GF-D8 (cell line): ENCODE results near the gene ROR2.

ENCODE experiments used
- DNase-seq: peaks from one replicate; lab custom pipeline; 2025; lab: John Stamatoyannopoulos, UW

ROR2 gene

GRCh38 chr9:91716239-91716638, 233.8 kb downstream of the ROR2 start:
- no peak for DNase-seq

- DNase-seq, result no peak
Measured at GRCh38 chr9:91714874-91715615, 235.0 kb downstream of the ROR2 start.

GRCh38 chr9:91714020-91714806, 235.8 kb downstream of the ROR2 start:
- no peak for DNase-seq

GRCh38 chr9:91712811-91713210, 237.2 kb downstream of the ROR2 start:
- DNase-seq, result no peak

- no peak for DNase-seq
Measured at GRCh38 chr9:91711755-91712601, 238.1 kb downstream of the ROR2 start.

GRCh38 chr9:91710158-91710557, 239.9 kb downstream of the ROR2 start:
- no peak for DNase-seq

- DNase-seq, result no peak
Measured at GRCh38 chr9:91705386-91705785, 244.6 kb downstream of the ROR2 start.

GRCh38 chr9:91700475-91700874, 249.6 kb downstream of the ROR2 start:
- no peak for DNase-seq

GRCh38 chr9:91698266-91698665, 251.8 kb downstream of the ROR2 start:
- no peak for DNase-seq

GRCh38 chr9:91697201-91697600, 252.8 kb downstream of the ROR2 start:
- DNase-seq, result no peak

- DNase-seq, result no peak
Measured at GRCh38 chr9:91694081-91694870, 255.8 kb downstream of the ROR2 start.

- no peak for DNase-seq
Measured at GRCh38 chr9:91693226-91693625, 256.8 kb downstream of the ROR2 start.

- DNase-seq, result no peak
Measured at GRCh38 chr9:91690540-91691249, 259.3 kb downstream of the ROR2 start.

GRCh38 chr9:91689006-91689405, 261.0 kb downstream of the ROR2 start:
- no peak for DNase-seq

GRCh38 chr9:91683269-91683668, 266.8 kb downstream of the ROR2 start:
- no peak for DNase-seq

- DNase-seq, result no peak
Measured at GRCh38 chr9:91682806-91683205, 267.2 kb downstream of the ROR2 start.

- DNase-seq, result peak; percentile 1
Measured at GRCh38 chr9:91681461-91682305, 268.3 kb downstream of the ROR2 start.

GRCh38 chr9:91680998-91681397, 269.0 kb downstream of the ROR2 start:
- DNase-seq, result no peak

- no peak for DNase-seq
Measured at GRCh38 chr9:91680106-91680505, 269.9 kb downstream of the ROR2 start.
